ENCODE results near the gene CAVIN1.
"Not testable (repeated sequence)": the region's sequence is repeated elsewhere in the genome, so short reads cannot be mapped to it uniquely, and the experiment has no call there.

The CAVIN1 gene, protein sequence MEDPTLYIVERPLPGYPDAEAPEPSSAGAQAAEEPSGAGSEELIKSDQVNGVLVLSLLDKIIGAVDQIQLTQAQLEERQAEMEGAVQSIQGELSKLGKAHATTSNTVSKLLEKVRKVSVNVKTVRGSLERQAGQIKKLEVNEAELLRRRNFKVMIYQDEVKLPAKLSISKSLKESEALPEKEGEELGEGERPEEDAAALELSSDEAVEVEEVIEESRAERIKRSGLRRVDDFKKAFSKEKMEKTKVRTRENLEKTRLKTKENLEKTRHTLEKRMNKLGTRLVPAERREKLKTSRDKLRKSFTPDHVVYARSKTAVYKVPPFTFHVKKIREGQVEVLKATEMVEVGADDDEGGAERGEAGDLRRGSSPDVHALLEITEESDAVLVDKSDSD

DNA sequence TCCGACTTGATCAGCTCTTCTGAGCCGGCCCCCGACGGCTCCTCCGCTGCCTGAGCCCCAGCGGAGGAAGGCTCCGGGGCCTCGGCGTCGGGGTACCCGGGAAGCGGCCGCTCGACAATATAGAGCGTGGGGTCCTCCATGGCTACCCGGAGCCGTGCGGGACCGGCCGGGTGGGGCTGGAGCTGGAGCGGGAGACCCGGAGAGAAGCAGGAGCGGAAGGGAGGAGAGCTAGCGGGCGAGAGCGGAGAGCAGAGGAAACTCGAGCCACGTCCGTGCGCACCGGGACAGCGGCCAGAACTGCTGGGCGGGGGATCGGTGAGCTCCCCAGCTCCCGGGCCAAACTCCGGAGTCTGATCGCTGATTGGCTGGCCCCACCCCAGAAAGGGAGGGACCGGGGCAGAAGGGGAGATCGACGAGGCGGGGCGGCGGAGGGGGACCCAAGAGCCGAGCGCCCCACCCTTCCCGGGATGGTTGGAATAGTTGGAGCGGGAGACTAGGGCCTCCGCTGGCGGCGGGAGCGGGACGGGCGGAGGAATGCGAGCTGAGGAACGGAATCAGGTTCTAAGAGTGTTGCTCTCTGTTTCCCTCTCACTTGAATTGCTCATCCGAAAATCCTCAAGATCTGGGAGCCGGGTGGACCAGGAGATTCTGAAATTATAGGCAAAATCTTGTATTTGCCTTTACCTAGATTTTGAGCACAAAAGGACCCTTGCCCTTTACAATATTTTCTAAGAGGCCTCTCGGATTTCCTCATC is at the start of gene CAVIN1:
Gene CAVIN1, minus strand, starts transcription at position 299 of the 755 bp plus-strand sequence. Its CDS starts 159 bp downstream, at position 140.
- DNase-seq, result peak in 1 of 2 donors; percentile 6

GRCh38 chr17:42467889-42468288 is 44.8 kb upstream of the CAVIN1 start:
- DNase-seq, result no peak

- no peak for DNase-seq
These were observed 40.9 kb upstream of the CAVIN1 start for GRCh38 chr17:42463976-42464400.

DNA sequence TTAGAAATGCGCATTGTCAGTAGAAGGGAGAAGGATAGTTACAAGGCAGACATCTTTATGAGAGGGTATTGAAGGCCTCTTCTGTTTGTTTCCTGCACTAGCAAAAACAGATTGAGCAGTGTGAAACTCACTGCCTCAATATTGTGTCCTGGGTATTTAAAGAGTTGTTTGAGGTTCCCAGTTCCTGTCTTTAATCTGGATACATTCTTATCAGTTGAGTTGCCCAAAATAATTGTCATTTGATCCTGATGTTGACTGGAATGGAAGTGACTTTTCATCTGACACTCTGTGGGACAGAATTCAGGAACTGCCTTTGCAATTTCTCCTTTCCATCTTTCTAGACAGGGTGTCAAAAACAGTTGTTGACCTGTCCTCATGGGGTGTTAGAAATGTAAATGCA is 37.3 kb upstream of the CAVIN1 start:
- no peak for DNase-seq

DNA sequence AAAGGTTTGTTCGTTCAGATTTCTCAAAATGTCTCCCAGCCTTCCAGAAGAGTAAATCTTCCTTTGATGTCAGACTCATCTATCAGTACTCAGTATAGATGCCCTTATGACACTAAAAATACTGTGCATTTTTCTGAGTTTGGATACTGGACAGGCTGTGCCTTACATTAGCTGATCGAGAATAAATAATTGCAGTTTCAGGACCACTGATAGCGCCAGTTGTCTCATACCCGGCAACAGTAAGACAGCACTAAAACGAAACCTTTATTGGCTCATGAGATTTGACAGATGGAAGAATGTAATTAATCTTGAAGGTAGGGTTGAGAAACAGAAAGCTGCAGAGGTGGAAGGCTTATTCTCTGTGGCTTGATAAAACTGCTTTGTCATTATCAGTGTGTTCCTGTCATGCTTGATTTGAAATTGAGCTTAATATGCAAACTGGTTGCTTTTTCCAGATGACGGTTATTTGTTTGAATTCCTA is 36.8 kb upstream of the CAVIN1 start:
- peak in 1 of 2 donors; percentile 31 for DNase-seq

GRCh38 chr17:42459256-42459800 is 36.3 kb upstream of the CAVIN1 start:
- DNase-seq, result peak in 1 of 2 donors; percentile 11

DNA sequence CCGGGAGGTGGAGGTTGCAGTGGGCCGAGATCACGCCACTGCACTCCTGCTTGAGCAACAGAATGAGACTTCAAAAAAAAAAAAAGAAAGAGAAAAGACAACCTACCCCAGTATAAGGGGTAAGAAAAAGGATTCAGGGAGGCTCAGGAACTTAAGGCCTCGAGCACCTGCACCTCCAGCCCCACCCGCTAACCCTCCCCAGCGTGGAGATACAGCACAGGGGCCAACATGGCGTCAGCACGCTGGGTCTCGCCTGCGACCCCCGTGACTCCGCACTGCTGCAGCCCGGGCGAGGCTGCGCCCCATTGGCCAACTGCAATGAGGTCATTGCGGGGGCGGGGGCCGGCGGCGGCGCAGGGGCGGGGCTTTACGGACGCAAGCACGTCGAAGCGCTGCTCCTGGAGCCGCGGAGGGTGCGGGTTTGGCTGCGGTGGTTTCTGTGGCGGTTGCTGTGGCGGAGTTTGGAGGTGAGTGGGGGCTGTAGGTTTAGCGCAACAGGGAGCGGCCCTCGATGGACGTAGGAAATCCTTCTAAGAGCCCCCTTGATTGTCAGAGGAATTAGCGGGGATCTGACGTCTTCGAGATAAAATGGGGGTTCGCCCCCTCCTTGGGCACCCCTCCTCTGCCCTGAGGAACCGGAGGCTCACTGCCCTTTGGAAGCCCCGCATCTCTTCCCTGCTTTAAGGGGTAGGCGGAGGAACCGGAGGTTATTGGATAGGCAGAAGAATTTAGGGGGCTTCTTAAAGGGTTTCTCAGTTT is 35.6 kb upstream of the CAVIN1 start, which contains the start of gene ATP6V0A1:
Gene ATP6V0A1, plus strand, starts transcription at position 382 of the 759 bp plus-strand sequence. CDS start 2,017 bp downstream, outside the sequence.
- peak; percentile 85 to 90 for DNase-seq

DNA sequence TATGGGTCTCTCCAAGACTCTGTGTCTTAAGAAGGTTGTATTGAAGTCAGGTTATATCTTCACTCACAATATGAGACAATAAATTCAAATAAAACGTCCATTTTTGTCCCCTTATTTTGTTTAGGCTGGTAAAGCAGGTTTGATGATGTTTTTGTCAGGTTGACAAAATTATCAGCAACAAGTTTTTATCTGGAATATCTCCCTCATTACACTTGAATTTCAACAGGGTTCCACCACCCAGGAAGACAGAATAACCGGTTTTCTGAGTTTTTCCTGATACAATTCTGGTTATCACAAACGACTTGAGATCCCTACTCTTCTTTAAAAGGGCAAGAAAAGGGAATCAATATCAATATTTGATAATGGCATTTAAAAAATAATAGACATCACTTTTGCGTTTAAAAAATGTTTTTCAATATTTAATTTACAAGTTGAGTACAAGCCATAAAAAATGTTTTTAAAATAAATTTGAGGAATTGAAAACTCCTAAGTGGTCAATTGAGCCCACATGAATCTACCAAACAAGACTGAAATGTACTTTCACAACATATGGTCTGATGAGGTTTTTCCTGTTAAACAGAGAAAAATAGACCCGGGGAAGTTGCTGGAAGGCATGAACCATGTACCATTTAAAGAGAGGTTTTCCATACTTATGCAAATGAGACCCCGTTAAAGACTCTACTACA is 34.2 kb upstream of the CAVIN1 start:
- DNase-seq, result no peak

DNA sequence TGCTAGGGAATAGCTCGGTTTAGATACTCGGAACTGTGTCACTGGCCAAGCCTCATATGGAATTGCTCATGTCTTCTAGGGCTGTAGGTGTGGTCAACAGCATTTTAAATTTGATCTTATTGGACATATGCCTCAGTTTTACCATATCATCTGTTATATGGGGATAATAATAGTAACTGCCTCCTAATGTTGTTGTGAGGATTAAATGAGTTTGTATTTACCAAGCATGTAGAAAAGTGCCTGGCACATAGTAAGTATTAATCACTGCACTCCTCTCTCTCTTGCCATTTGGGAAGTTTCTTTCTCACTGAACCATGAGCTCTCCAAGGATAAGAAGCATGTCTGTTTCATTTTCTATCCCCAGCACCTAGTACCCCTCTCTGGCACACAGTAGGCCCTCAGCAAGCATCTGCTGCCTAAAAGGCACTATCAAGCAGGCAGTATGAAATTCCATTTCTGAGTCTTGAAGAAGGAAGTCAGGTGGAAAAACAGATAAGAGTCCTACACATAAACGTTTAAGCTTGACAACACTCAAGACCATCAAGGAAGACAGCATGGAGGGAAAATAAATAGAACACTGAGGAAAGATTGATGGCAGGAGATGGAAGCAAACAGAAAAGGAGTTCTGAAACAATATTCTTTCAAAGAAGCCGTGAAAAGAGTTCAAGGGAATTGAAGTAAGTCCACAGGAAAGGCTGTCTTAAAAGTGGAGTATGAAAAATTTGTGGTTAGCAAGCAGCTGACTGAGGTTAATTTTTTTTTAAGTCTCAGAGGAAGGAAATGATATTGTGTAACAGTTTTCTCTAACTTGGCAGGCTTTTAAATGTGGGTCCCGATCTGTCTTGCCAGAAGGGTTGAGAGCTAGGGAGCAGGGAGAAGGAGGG is 33.4 kb upstream of the CAVIN1 start:
- peak; percentile 21 to 60 for DNase-seq

- DNase-seq, result not testable (repeated sequence)
These were observed 31.9 kb upstream of the CAVIN1 start for GRCh38 chr17:42454987-42455386.

- DNase-seq, result no peak
These were observed 30.4 kb upstream of the CAVIN1 start for GRCh38 chr17:42453439-42453838.

GRCh38 chr17:42451270-42451669 is 28.2 kb upstream of the CAVIN1 start:
- not testable (repeated sequence) for DNase-seq

- DNase-seq, result not testable (repeated sequence)
These were observed 26.8 kb upstream of the CAVIN1 start for GRCh38 chr17:42449838-42450237.

DNA sequence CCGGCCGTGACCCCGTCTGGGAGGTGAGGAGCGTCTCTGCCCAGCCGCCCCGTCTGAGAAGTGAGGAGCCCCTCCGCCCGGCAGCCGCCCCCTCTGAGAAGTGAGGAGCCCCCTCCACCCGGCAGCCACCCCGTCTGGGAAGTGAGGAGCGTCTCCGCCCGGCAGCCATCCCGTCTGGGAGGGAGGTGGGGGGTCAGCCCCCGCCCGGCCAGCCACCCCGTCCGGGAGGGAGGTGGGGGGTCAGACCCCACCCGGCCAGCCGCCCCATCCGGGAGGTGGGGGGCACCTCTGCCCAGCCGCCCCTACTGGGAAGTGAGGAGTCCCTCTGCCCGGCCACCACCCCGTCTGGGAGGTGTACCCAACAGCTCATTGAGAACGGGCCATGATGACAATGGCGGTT is 26.1 kb upstream of the CAVIN1 start:
- DNase-seq, result not testable (repeated sequence)

GRCh38 chr17:42442196-42442565 is 19.1 kb upstream of the CAVIN1 start:
- DNase-seq, result no peak

DNA sequence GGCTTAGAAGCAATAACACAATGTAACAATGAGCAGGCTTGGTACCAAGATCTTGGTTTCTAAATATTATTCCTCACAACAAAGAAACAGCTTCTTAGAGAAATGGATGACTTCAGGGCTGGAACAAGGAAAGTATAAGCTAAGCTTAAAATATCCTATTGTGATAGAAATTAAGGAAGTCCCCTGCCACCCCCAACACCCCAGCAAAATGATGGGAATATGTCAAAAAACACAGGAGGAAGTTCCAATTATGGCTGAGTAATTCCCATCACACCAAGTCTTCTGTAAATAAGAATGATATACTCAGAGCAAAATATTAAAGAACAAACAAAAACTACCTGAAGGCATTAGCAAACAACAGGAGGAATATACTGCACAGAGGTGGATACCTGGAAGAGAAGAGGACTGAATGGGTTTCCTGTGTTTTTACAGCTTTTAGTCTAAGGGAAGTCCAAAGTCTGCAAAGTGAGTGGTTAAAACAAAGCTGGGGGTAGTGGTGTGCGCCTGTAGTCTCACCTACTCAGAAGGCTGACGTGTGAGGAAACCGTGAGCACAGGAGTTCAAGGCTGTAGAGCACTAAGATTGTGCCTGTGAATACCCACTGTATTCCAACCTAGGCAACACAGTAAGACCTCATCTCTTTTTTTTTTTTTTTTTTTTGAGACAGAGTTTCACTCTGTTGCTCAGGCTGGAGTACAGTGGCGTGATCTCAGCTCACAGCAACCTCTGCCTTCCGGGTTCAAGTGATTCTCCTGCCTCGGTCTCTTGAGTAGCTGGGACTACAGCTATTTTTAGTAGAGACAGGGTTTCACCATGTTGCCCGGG is 18.5 kb upstream of the CAVIN1 start:
- no peak for DNase-seq

- DNase-seq, result peak; percentile 53 to 62
These were observed 15.8 kb upstream of the CAVIN1 start for GRCh38 chr17:42438600-42439567.

- no peak for DNase-seq
These were observed 13.3 kb upstream of the CAVIN1 start for GRCh38 chr17:42436391-42436790.

DNA sequence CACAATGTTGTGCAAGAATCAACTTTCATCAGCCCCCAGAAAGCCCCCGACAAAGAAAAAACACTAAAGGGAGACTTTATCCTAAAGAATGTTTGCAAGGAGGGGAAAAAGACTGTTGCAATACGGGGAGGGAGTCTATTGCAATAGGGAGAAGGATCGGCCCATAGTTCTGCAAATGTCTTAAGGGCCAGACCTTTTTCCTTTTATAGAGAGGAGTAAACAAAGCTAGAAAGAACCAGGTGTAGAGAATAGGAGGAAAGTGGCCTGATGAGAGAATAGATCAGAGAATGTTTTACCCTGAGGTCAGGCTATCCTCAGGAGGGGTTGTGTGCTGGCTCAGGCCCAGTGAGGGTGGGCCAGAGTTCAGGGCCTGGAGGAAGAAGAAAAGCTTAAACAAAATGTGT is 8.7 kb upstream of the CAVIN1 start:
- no peak for DNase-seq

Data from CD4-positive, alpha-beta T cell treated with Interleukin-1 beta for 1 hour (primary cell).